Amygdala (tissue), 56 donors: ENCODE measurements around the gene KREMEN2.
"Not testable (repeated sequence)": the region's sequence is repeated elsewhere in the genome, so short reads cannot be mapped to it uniquely, and the experiment has no call there.

Experiments
- DNase-seq, 56 donors: peaks; one replicate each; lab custom pipeline; 2025; lab: John Stamatoyannopoulos, UW

The KREMEN2 gene

GRCh38 chr16:2963723-2964474, at the start of gene KREMEN2:
KREMEN2 (plus strand) TSS chr16:2964275; CDS start chr16:2964521, 246 bp downstream.
- no peak for DNase-seq

- no peak for DNase-seq
These were observed 48.7 kb upstream of the KREMEN2 start for GRCh38 chr16:2915196-2915929.

GRCh38 chr16:2919511-2920255, 44.4 kb upstream of the KREMEN2 start:
- peak in 34 of 56 donors; percentile 5 to 85 (median 31) for DNase-seq

GRCh38 chr16:2923481-2923880, 40.6 kb upstream of the KREMEN2 start:
- DNase-seq, result no peak

- no peak for DNase-seq
These were observed 38.9 kb upstream of the KREMEN2 start for GRCh38 chr16:2924901-2925755.

GRCh38 chr16:2925951-2926649, 38.0 kb upstream of the KREMEN2 start:
- no peak for DNase-seq

- DNase-seq, result no peak
These were observed 37.5 kb upstream of the KREMEN2 start for GRCh38 chr16:2926650-2926999.

GRCh38 chr16:2927010-2927646, 36.9 kb upstream of the KREMEN2 start:
- peak in 53 of 56 donors; percentile 5 to 92 (median 59) for DNase-seq

GRCh38 chr16:2928151-2928550, 35.9 kb upstream of the KREMEN2 start:
- DNase-seq, result not testable (repeated sequence)

GRCh38 chr16:2928796-2929195, 35.3 kb upstream of the KREMEN2 start:
- DNase-seq, result no peak

- no peak for DNase-seq
These were observed 34.4 kb upstream of the KREMEN2 start for GRCh38 chr16:2929693-2930092.

- DNase-seq, result no peak
These were observed 33.8 kb upstream of the KREMEN2 start for GRCh38 chr16:2930236-2930635.

- not testable (repeated sequence) for DNase-seq
These were observed 32.7 kb upstream of the KREMEN2 start for GRCh38 chr16:2931231-2931914.

- DNase-seq, result no peak
These were observed 30.9 kb upstream of the KREMEN2 start for GRCh38 chr16:2933136-2933535.

- no peak for DNase-seq
These were observed 30.4 kb upstream of the KREMEN2 start for GRCh38 chr16:2933701-2934100.

GRCh38 chr16:2934450-2934849, 29.6 kb upstream of the KREMEN2 start:
- no peak for DNase-seq

- no peak for DNase-seq
These were observed 27.6 kb upstream of the KREMEN2 start for GRCh38 chr16:2936436-2937011.

- DNase-seq, result no peak
These were observed 26.9 kb upstream of the KREMEN2 start for GRCh38 chr16:2937170-2937569.
